ENCODE results near the gene SFMBT2. TPM values are rescaled to one million over a fixed set of nuclear protein-coding genes. Genes with fewer than 3 reads are reported as not detected.

SFMBT2 gene
- total RNA-seq, 1 experiment from 2014 or later = 1.3 TPM

- Histone ChIP-seq H3K36me3 (ENCODE audit: control insufficient read depth, insufficient read depth, low read length) (no peaks in the 10 kb centered on the region), H3K27ac (ENCODE audit: low read length) (no peak overlapping the region), H3K27me3 (ENCODE audit: control insufficient read depth, insufficient read depth, low read length) (no peaks in the 10 kb centered on the region), H3K4me3 (ENCODE audit: low read depth in 2 of 2, low read length in 2 of 2) (no peak overlapping the region), H3K4me1 (ENCODE audit: control insufficient read depth, insufficient read depth, low read length) (no peaks in the 10 kb centered on the region), H3K9me3 (ENCODE audit: control insufficient read depth, insufficient read depth, low read depth, low read length) (no peaks in the 10 kb centered on the region)
- POLR2A ChIA-PET = no interaction called here
- ATAC-seq (no peak), DNase-seq (ENCODE audit: low read depth, low spot score) (no peak)
- CTCF ChIA-PET = no interaction called here
- intact Hi-C loops (cut with micrococcal nuclease; ENCODE audit: unreplicated experiment) (no loop called here), in situ Hi-C loops (cut with HindIII; ENCODE audit: low pct_unique_long_range_greater_than_20kb, low sequenced_read_pairs) (no loop called here)
- TF ChIP-seq TCF7L2 (IDR thresholded peaks at IDR 0.05; ENCODE audit: low read depth, low read length) (no peak), POLR2AphosphoS5 (IDR thresholded peaks at IDR 0.05; ENCODE audit: low read depth, low read length) (no peak)
- BruUV-seq (replicated peaks) = no TSS peak
Measured at GRCh38 chr10:7119325-7120015, 291.4 kb downstream of the SFMBT2 start.

GRCh38 chr10:7117806-7118674 is 292.8 kb downstream of the SFMBT2 start:
- H3K27ac ChIP-seq (ENCODE audit: low read length) = no peak overlapping the region
- H3K27me3 ChIP-seq (ENCODE audit: control insufficient read depth, insufficient read depth, low read length) = no peaks in the 10 kb centered on the region
- H3K36me3 ChIP-seq (ENCODE audit: control insufficient read depth, insufficient read depth, low read length) = no peaks in the 10 kb centered on the region
- POLR2A ChIA-PET = no interaction called here
- TF ChIP-seq CTCF (IDR thresholded peaks at IDR 0.05) = no peak
- TF ChIP-seq TCF7L2 (IDR thresholded peaks at IDR 0.05; ENCODE audit: low read depth, low read length) = no peak
- no peak for TF ChIP-seq REST (IDR thresholded peaks at IDR 0.05; ENCODE audit: insufficient read depth in 1 of 2, low read depth in 2 of 2, low read length in 1 of 2)
- TF ChIP-seq SIN3A (IDR thresholded peaks at IDR 0.05; ENCODE audit: borderline replicate concordance, insufficient read depth, low read depth, low read length) = no peak
- no peak for TF ChIP-seq POLR2AphosphoS5 (IDR thresholded peaks at IDR 0.05; ENCODE audit: low read depth, low read length)
- no peak overlapping the region for H3K4me3 ChIP-seq (ENCODE audit: low read depth in 2 of 2, low read length in 2 of 2)
- no peaks in the 10 kb centered on the region for H3K4me1 ChIP-seq (ENCODE audit: control insufficient read depth, insufficient read depth, low read length)
- no peak for ATAC-seq
- no peaks in the 10 kb centered on the region for H3K9me3 ChIP-seq (ENCODE audit: control insufficient read depth, insufficient read depth, low read depth, low read length)
- no peak for DNase-seq (ENCODE audit: low read depth, low spot score)
- intact Hi-C loops (cut with micrococcal nuclease; ENCODE audit: unreplicated experiment) (no loop called here), in situ Hi-C loops (cut with HindIII; ENCODE audit: low pct_unique_long_range_greater_than_20kb, low sequenced_read_pairs) (no loop called here)
- no TSS peak for BruUV-seq (replicated peaks)
- CTCF ChIA-PET = interaction anchor here (0.7 kb wide), 1 partner anchor 178 kb away, joined by 7 read pairs; no protein-coding TSS in a partner anchor

Data from Panc1 (cell line).